ENCODE results near the gene TCF15.

Gene TCF15, protein sequence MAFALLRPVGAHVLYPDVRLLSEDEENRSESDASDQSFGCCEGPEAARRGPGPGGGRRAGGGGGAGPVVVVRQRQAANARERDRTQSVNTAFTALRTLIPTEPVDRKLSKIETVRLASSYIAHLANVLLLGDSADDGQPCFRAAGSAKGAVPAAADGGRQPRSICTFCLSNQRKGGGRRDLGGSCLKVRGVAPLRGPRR

DNA sequence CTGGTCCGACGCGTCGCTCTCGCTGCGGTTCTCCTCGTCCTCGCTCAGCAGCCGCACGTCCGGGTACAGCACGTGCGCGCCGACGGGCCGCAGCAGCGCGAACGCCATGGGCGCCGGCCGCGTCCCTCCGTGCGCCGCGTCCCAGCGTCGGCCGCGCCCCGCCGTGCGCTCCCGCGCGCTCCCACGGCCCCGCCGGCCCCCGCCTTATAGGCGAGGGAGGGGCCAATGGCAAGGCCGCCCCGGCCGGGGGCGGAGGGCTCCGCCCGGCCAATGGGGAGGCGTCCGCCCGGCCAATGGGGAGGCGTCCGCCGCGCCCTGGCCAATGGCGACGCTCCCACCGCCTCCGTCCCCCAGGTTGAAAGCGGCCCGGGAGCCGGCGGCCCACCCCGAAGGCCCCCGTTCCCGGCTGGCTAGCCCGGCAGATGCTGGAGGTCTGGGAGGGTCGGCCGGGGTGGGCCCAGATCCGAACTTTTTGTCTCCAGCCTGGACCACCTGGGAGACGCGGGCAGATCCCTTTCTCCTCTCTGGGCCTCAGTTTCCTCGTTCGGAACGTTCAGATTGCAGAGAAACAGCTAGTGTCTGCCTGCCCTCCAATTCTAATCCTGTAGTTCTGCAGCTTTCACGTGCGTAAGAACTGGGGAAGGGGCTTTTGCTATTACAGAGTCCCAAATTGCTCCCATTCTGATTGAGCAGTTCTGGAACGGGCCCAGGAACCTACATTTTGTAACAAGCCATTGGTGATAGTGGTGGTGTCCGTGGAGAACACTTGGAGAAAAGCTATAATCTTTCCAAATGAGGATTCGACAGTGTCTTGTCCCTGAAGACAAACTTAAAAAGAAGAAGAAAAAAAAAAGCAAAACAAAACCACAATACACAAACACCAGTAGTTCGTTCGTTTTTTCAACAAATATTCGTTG lies at the start of gene TCF15:
Gene TCF15 (minus strand): TSS at position 180 of the 917 bp plus-strand sequence. CDS start 72 bp downstream, at position 108.
- no peak for DNase-seq (ENCODE audit: low read depth)

DNA sequence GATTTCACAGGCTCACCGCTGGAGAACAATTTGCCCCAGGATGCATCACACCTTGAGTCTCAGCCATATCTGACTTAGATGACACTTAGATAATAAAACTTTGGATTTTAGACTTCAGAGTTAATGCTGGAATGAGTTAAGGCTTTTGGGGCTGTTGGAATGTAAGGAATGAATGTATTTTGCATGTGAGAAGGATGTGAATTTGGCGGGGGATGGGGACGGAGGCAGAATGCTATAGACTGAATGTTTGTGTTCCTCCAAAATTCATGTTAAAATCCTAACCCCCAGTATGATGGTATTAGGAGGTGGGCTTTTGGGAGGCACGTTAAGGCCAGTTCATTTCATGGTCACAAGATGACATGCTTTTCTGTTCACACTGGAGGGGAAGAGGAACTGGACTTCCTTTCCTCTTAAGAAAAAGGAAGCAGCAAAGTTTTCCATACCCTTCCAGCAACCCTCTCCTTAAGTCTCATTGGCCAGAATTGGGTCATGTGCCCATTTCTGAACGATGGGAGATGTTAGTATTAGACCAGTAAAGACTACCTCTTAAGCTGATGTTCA lies 48.7 kb upstream of the TCF15 start:
- DNase-seq (ENCODE audit: low read depth): no peak

DNA sequence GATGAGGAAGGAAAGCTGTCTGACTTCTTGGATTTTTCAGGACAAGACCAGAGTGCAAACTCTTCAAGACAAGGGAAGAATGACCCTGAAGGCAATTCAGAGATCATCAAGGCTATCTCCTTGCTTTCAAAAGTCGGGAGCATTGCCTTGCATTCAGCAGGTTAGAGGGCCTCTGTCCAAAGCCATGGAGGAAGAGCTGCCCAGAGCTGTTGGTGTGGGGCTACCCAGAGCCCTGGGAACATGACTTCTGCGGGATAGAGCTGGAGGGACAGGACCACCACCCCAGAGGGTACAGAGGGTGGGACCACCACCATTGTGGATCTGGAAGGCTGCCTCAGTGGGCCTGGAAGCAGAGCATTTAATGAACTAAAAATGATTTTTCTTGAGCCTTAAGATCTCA lies 48.1 kb upstream of the TCF15 start:
- DNase-seq (ENCODE audit: low read depth): no peak

DNA sequence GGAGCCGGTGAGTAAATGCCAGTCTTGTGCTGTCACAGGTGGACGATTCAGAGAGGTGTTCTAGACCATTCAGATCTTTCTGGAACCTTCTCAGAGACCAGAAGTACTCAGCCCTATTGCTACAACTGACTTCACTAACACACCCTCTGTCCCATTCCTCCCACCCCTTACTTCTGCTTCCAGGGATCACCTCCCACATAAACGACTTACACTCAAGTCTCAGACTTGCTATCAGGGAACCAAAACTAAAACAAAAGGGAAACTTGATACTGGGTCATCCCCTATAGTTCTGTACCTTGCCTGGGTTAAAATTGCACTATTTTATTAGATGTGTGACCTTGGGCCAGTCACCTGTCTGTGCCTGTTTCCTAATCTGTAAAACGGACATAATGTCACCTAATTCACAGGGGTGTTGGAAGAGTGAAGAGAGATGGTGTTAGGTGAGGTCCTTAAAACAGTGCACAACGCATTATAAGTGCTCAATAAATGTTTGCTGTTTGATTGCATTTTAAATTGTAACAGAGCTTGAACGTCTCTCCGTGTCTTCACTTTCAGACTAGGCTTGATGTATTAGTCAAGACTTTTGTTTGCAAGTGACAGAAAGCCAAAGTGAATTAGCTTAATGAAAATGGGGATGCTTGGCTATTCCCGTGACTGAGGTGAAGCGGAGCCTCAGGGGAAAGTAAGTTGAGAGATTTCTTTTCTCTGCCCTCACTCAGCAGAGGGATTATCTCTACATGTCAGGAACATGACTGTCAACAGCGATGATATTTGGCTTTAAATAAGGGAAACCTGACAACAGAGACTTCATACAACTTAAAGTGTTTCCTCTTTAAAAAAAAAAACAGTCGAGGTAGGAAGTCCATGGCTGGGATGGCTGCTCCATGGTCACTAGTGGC lies 45.9 kb upstream of the TCF15 start:
- DNase-seq (ENCODE audit: low read depth): no peak

DNA sequence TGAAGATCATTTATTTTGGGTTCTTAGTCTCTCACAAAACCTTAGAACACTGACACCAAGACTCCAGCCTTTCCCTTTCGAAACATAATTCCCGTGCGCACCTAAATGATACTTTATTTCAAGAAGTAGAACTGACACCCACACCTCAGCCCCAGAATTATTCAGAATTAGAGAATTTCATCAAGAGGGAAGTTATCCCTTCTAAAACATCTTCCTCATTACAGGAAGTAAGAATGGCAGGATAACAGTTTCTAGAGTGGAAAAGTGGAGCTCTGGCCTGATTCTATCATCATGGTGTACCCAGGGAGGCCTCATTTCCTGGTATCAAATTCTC lies 44.3 kb upstream of the TCF15 start:
- DNase-seq (ENCODE audit: low read depth): no peak

DNA sequence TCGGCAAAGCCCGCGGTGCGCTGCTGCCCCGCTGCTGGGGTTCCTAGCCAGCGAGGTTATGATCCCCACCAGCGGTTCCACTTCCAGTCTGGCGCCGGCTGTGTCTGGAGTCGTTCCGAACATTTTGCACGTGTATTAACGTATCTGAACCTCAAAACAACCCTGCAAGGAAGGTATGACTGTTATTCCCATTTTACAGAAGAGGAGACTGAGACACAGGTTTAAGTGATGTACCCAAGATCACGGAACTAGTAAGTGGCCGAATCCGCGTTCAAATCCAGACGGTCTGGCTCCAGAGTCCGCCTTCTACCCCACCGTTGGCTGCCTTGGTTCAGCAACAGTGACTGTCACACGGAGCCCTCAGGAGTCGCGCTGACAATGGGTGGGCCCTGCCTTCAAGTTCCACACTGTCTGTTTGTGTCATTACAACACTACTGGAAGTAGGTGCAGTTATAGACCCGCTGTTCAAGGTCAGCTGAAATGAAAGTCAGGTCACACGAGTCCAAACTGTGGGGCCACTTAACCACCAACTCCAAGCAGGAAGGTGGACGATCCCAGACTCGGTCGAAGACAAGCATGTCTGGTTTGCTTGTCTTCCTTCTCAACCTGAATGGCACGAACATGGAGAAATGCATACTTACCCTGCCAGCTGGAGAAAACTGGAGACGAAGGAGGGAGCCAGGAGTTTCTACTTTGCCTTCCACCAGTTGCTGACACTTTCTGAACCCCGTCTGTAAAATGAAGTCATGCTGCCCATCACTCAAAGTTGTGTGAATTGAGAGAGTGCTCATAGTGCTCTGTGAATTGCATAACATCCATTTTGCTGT lies 43.7 kb upstream of the TCF15 start:
- DNase-seq (ENCODE audit: low read depth): no peak

DNA sequence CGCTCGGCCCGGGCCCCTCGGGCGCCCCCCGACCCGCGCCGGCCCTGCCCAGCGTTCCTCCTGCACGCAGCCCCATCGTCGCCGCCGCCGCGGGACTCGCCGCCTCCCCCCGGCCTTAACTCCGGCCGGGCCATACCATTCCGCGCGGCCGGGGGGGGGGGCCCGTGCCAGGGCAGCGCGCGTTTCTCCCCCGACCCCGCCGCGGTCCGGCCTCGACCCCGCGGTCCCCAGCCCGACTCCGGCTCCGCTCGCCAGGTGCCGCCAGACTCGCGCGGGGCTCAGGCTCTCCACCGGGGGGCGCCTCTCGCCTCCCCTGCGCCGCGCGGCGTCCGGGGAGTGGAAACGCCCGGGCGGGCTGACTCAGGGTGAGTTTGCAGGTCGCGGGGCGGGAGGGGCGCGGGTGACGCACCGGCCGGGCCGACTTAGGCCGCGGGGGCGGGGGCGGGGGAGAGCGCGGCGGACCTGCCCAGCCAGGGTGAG lies 43.0 kb upstream of the TCF15 start, which contains the start of gene SRXN1:
Gene SRXN1 (minus strand): TSS at position 91 of the 480 bp plus-strand sequence. CDS start 15 bp downstream, at position 76.
- DNase-seq (ENCODE audit: low read depth): peak; percentile 95

DNA sequence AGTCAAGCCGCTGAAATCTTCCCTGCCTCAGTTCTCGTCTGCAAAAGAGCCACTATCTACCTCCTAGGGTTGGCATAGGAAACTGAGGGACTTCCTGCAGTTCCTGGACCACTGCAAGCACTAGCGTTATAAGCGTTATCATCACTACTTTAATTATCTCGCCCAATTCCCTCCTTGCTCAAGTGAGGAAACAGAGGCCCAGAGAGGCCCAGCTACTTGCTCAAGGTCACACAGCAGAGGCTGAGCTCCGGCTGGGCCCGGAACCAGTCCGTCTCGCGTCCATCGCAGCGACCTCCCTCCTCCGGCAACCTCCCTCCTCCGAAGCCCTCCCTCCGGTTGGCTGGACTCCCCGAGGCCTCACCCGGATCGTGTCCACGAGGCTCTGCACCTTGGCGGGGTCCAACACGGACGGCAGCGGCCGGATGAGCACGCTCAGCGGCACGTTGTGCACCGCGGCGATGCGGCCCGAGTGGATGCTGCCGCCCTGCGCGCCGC lies 42.6 kb upstream of the TCF15 start:
- DNase-seq (ENCODE audit: low read depth): peak; percentile 63

DNA sequence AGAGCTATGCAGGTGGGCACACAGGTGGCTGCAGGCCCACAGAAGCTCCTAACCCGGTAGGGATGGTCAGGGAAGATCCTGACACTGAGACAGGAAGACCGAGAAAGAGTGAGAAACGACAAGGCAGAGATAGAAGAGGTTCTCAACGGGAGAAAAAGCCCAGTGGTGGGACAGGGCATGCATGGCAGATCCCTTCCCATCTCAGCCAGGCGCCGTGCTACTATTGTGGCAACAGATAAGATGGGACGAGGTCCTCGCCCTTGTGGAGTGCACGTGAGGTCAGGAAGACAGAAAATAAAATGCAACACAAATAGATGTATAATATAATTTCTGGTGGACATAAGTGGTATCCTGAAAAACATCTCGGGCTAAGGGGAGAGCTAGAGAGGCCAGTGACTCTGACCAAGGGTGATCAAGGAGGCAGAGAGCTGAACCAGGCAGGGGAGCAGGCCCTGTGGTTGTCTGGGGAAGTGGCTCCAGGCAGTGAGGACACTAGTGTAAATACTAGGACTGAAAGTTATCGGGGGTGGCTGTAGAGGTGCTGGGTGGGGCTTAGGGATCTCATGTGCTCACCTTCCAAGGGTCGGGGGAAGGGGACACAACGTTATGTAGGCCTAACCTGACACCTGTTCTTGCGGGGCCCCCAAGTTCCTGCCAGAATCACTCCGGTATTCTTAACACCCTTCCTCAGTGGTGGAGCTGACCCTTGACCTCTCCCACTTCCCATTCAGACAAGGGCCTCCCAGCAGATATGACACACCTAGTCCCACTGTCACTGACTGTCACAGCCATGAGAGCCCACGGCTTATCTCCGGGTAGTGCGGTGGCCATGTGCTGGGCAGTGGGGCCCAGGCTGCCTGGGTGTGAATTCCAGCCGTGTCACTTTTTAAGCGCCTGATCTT lies 41.9 kb upstream of the TCF15 start:
- peak; percentile 21 for DNase-seq (ENCODE audit: low read depth)

DNA sequence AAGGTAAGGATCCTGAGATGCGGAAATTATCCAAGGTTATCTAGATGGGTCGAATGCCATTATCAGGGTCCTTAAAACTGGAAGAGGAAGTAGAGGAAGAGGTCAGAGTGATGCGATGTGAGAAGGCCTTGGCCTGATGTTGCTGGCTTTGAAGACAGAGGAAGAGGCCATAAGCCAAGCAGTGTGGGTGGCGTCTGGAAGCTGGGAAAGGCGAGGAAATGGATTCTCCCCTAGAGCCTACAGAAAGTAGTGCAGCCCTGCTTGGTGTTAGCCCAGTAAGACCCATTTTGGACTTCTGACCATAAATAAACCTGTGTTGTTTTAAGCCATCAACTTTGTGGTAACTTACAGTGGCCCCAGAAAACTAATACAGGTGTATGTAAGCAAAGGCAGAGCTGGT lies 40.8 kb upstream of the TCF15 start:
- peak; percentile 30 for DNase-seq (ENCODE audit: low read depth)

DNA sequence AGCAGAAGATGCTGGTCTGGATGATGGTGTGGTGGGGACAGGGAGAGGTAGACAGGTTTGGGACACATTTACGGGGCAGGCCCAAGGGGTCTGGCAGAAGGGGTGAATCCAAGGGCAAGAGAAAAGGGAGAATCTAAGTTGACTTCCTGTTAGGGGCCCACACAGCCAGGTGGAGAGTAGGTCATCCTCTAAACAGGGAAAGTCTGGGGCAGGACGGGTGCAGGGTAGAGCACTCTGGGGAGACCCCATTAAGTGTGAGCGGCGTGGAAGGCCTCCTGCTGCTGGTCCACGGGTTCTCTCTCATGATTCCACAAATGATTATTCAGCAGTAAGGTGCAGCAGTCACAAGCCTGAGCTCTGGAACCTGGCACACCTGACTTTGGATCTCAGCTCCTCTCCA lies 40.2 kb upstream of the TCF15 start:
- DNase-seq (ENCODE audit: low read depth): no peak

DNA sequence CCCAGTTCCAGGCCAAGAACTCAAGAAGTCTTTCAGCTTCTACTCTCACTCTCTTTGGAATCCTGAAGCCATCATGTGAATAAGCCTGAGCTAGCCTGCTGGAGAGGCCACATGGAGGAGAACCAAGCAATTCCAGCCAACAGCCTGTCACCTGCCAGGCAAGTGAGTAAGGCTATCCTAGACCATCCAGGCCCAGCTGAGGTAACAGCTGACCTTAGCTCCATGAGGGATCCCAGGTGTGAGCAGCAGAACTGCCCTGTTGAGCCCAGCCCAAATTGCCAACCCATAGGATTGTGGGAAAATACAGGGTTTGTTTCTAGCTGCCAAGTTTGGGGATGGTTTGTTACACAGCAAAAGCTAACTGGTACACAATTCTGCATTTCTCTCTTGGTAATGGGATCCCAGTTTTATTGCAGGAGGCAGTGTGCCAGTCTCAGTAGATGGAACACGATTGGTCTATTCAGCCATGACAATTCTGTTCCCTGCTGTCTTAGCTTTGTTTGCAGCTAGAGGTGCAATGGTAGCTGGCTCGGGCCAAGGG lies 37.4 kb upstream of the TCF15 start:
- no peak for DNase-seq (ENCODE audit: low read depth)

DNA sequence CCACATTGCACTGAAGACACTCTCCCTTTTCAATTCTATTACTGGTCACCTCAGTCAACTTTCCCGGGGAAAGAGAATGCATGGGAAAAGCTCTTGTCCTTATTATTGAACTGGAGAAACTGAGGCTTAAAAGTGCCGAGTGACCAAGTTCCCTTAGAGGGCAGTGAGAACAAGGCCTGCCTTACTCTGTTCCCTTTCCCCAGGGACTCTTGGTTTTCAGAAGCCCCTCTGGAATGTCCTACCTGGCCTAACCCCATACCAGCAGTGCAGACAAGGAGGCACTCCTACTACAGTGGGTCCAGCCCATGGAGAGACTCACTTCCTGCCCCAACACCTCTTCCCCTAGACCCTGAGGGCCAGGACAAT lies 36.7 kb upstream of the TCF15 start:
- no peak for DNase-seq (ENCODE audit: low read depth)

DNA sequence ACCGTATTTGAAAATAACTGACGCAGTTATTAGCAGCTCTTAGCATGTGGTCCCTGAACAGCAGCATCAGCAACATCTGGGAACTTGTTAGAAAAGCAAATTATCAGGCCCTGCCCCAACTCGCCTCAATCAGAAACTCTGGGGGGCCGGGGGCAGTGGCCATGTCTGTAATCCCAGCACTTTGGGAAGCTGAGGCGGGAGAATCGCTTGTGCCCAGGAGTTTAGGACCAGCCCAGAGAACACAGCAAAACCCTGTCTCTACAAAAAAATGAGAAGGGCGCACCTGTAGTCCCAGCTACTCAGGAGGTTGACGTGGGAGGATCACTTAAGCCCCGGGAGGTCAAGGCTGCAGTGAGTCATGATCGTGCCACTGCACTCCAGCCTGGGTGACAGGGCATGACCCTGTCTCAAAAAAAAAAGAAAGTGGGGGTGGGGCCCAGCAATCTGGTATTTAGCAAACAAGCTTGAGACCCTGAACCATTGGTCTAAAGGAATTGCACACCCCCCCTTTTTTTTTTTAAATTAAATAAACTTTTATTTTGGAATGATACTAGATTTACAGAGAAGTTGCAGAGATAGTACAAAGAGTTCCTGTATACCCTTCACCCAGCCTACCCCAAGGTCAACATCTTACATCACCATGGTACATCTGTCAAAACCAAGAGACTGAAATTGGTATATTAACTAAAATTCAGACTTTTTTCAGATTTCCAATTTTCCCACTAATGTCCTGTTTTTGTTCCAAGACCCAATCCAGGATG lies 36.2 kb upstream of the TCF15 start:
- DNase-seq (ENCODE audit: low read depth): no peak

DNA sequence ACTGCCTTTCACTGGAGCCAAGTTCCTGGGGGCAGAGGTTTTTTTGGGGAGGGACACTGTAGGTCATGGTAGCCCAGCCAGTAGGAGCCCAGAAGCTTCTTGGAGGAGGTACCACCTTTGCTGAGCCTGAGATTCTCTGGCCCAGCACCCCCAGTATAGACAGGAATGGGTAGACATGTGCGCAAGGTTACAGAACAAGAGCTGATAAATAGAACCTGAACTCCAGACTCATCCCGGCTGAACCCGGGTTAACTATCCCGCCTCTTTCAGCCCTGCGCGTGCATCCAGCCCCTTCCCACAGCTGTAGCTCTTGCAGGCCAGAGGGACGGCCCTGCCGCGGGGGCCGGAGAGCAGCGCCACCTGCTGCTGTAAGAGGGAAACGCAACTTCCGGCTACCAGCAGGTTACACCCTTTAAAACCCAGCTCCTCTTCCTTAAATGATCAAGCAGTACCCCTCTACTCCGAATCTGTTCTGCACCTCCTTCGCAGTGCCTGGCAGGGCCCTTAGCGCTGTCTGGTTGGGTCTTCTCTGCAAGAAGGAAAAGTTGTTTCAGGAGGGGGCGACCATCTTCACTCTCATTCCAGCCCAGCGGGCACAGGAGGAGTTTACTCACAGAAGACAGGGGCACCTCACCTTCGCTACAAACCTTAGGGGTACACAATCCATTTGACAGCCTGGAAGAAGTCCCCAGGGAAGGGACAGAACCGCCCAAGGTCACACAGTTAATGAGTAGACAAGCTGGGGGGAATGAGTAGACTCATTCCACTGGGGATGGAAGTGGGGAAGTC lies 35.4 kb upstream of the TCF15 start:
- DNase-seq (ENCODE audit: low read depth): peak; percentile 63

DNA sequence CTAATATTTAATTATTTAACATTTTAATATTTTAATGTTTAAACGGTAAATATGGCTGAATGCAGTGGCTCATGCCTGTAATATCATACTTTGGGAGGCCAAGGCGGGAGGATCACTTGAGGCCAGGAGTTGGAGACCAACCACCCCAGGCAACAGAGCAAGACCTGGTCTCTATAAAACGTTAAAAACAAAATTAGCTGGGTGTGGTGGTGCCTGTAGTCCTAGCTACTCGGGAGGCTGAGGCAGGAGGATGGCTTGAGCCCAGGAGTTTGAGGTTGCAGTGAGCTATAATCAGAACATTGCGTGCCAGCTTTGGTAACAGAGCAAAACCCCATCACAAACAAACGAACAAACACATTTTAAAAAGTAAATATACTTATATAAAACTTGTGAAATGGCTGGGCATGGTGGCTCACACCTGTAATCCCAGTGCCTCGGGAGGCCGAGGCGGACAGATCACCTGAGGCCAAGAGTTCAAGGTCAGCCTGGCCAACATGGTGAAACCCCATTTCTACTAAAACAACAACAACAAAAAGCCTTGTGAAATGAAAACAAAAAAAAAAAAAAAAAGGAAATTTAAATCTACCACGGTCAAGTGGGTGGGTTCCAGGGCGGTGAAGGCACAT lies 34.7 kb upstream of the TCF15 start:
- no peak for DNase-seq (ENCODE audit: low read depth)

DNA sequence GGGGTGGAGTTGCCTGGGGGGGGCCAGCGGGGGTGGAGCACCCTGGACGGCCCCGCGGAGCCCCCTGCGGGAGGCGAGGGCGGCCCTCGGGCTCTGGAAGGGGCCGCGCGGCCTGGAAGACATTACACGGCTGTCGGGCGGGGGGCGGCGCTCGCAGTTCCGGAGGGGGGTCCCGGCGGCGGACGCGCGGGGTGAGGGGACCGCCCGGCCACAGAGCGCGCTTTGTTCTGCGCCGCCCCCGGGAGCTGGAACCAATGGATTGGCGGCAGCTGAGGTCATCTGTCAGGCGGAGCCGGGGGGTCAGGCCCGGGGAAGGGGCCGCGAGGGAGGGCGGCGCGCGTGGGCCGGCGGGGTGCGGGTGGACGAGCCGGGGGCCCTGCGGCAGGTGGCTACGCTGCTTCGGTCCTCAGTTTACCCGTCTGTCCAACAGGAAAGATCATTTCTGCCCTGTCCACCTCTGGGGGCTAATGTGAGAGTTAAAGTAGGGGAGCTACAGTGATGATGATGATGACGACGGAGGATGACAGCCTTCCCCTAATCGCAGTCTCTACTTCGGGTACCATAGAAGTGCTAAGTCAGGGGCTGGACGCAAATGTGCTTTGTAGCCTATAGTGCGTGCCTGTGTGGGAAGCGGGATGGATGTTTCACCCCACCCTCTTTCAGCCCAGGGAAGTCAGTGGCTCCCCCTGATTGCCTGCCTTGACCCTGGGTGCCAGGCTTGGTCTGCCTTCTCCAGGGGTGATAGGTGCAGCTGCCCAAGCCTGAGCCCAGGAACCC lies 32.5 kb upstream of the TCF15 start:
- DNase-seq (ENCODE audit: low read depth): no peak

Data from ELR (cell line).